Loucy (cell line): ENCODE results near the gene KCNMB2.

Experiments
- H2AFZ ChIP-seq: fragments of 200-600 bp; sonication (generic); 2 replicates; pipeline ENCODE4 v1.6.0; 2016; ENCODE audit warnings: antibody characterized with exemption, mild to moderate bottlenecking, low read length, moderate library complexity
- H3F3A ChIP-seq: fragments of 200-600 bp; 2 replicates; pipeline ENCODE4 v1.6.0; 2016; ENCODE audit warnings: antibody characterized with exemption, low read depth, mild to moderate bottlenecking
- H3K27me3 ChIP-seq: fragments of 200-600 bp; sonication (generic); 2 replicates; pipeline ENCODE4 v1.6.1; 2014; ENCODE audit warnings: low read length, mild to moderate bottlenecking; ENCODE audit not compliant: insufficient read depth, poor library complexity, severe bottlenecking
- H3K36me3 ChIP-seq: fragments of 200-600 bp; sonication (generic); 2 replicates; pipeline ENCODE4 v1.6.1; 2016; ENCODE audit warnings: low read length; ENCODE audit not compliant: insufficient read depth
- H3K4me1 ChIP-seq: fragments of 200-600 bp; sonication (generic); 2 replicates; pipeline ENCODE4 v1.5.1; 2014; ENCODE audit warnings: low read length, mild to moderate bottlenecking; ENCODE audit not compliant: insufficient read depth, poor library complexity, severe bottlenecking
- H3K4me2 ChIP-seq: fragments of 200-600 bp; sonication (generic); 2 replicates; pipeline ENCODE4 v1.6.0; 2014; ENCODE audit warnings: antibody characterized with exemption, low read length, low read depth, mild to moderate bottlenecking; ENCODE audit not compliant: poor library complexity, severe bottlenecking
- H3K4me3 ChIP-seq: fragments of 200-600 bp; sonication (generic); 2 replicates; pipeline ENCODE4 v1.5.1; 2014; ENCODE audit warnings: low read length, mild to moderate bottlenecking, mixed read lengths; ENCODE audit not compliant: poor library complexity, severe bottlenecking
- H3K79me2 ChIP-seq: fragments of 200-600 bp; sonication (generic); 2 replicates; pipeline ENCODE4 v1.6.1; 2014; ENCODE audit warnings: low read length; ENCODE audit not compliant: insufficient read depth
- H3K9ac ChIP-seq: fragments of 200-600 bp; sonication (generic); 2 replicates; pipeline ENCODE4 v1.6.0; 2014; ENCODE audit warnings: mild to moderate bottlenecking, low read depth, low read length, moderate library complexity; ENCODE audit not compliant: poor library complexity, severe bottlenecking
- H3K9me2 ChIP-seq: fragments of 200-600 bp; sonication (generic); replicated peaks from 2 replicates; pipeline ENCODE4 v1.6.1; 2016; ENCODE audit warnings: low read depth, low read length, mixed read lengths
- H3K9me3 ChIP-seq: fragments of 200-600 bp; sonication (generic); 2 replicates; pipeline ENCODE4 v1.6.1; 2014; ENCODE audit warnings: mild to moderate bottlenecking, antibody characterized with exemption, low read length, low read depth; ENCODE audit not compliant: insufficient read depth
- H4K20me1 ChIP-seq: fragments of 200-600 bp; sonication (generic); 2 replicates; pipeline ENCODE4 v1.6.0; 2014; ENCODE audit warnings: antibody characterized with exemption, low read length, mild to moderate bottlenecking; ENCODE audit not compliant: insufficient read depth, poor library complexity, severe bottlenecking
- CTCF ChIP-seq: fragments of 200-600 bp; sonication (generic); conservative IDR thresholded peaks from 2 replicates; pipeline ENCODE4 v1.5.1; 2014; ENCODE audit warnings: mild to moderate bottlenecking, antibody characterized with exemption, low read length
- EZH2phosphoT487 ChIP-seq: fragments of 200-600 bp; IDR thresholded peaks from 2 replicates; pipeline ENCODE4 v1.6.1; 2018; ENCODE audit warnings: antibody characterized with exemption, mild to moderate bottlenecking, moderate library complexity, borderline replicate concordance

The KCNMB2 gene

GRCh38 chr3:178677961-178678360 lies 141.7 kb downstream of the KCNMB2 start:
- H3K27me3 ChIP-seq, result no peaks in the 10 kb centered on the region

GRCh38 chr3:178680037-178680436 lies 143.8 kb downstream of the KCNMB2 start:
- no peaks in the 10 kb centered on the region for H3K79me2 ChIP-seq
- no peak overlapping the region for H3K4me2 ChIP-seq
- H3K9ac ChIP-seq, result no peak overlapping the region
- H3K36me3 ChIP-seq, result no peaks in the 10 kb centered on the region
- H3K9me2 ChIP-seq, result no peaks in the 10 kb centered on the region
- no peaks in the 10 kb centered on the region for H3K27me3 ChIP-seq
- H4K20me1 ChIP-seq, result no peaks in the 10 kb centered on the region
- no peaks in the 10 kb centered on the region for H3K9me3 ChIP-seq
- no peak overlapping the region for H2AFZ ChIP-seq
- no peak overlapping the region for H3K4me3 ChIP-seq
- TF ChIP-seq CTCF (no peak), EZH2phosphoT487 (no peak)
- no peaks in the 10 kb centered on the region for H3K4me1 ChIP-seq
- H3F3A ChIP-seq, result no peaks in the 10 kb centered on the region

More at GRCh38 chr3:178677961-178678360, 141.7 kb downstream of the KCNMB2 start:
- H3K79me2 ChIP-seq, result no peaks in the 10 kb centered on the region
- H3K9me3 ChIP-seq, result no peaks in the 10 kb centered on the region
- H4K20me1 ChIP-seq, result no peaks in the 10 kb centered on the region
- H2AFZ ChIP-seq, result no peak overlapping the region
- no peaks in the 10 kb centered on the region for H3K36me3 ChIP-seq
- no peaks in the 10 kb centered on the region for H3K4me1 ChIP-seq
- H3K4me3 ChIP-seq, result no peak overlapping the region
- TF ChIP-seq CTCF (no peak), EZH2phosphoT487 (no peak)
- no peaks in the 10 kb centered on the region for H3F3A ChIP-seq
- H3K9ac ChIP-seq, result no peak overlapping the region
- H3K9me2 ChIP-seq, result no peaks in the 10 kb centered on the region
- no peak overlapping the region for H3K4me2 ChIP-seq

- Histone ChIP-seq H3K4me2 (no peak overlapping the region), H3F3A (no peaks in the 10 kb centered on the region), H3K79me2 (no peaks in the 10 kb centered on the region), H4K20me1 (no peaks in the 10 kb centered on the region), H3K9me3 (no peaks in the 10 kb centered on the region), H2AFZ (no peak overlapping the region), H3K4me1 (no peaks in the 10 kb centered on the region), H3K9ac (no peak overlapping the region), H3K36me3 (no peaks in the 10 kb centered on the region), H3K9me2 (no peaks in the 10 kb centered on the region), H3K4me3 (no peak overlapping the region), H3K27me3 (no peaks in the 10 kb centered on the region)
- TF ChIP-seq EZH2phosphoT487 (no peak), CTCF (no peak)
Measured at GRCh38 chr3:178680489-178680888, 144.3 kb downstream of the KCNMB2 start.
